Coronary artery (tissue), 2 donors: ENCODE measurements around the gene PDCD7.

Experiments
- DNase-seq: peaks from one replicate; pipeline ENCODE4 v3.0.0-alpha.2; 2017; ENCODE audit warnings: low spot score
- H3K27ac ChIP-seq, 2 donors: fragments of 200-600 bp; sonication (generic); one replicate each; pipeline ENCODE4 v1.5.1; 2016 to 2019
- H3K4me3 ChIP-seq: fragments of 200-600 bp; sonication (generic); 2 replicates; pipeline ENCODE4 v1.5.1; 2016; ENCODE audit warnings: mild to moderate bottlenecking, moderate library complexity
- CTCF ChIP-seq: fragments of 200-600 bp; sonication (generic); IDR thresholded peaks from one replicate; pipeline ENCODE4 v1.5.1; 2019; ENCODE audit warnings: antibody characterized with exemption

PDCD7 gene

GRCh38 chr15:65089206-65089824, 44.3 kb downstream of the PDCD7 start:
- TF ChIP-seq CTCF, result no peak
- H3K4me3 ChIP-seq, result no peak overlapping the region
- H3K27ac ChIP-seq, result peak overlapping the region; percentile 70 to 94
- no peak for DNase-seq

- H3K27ac ChIP-seq, result peak overlapping the region; percentile 70 to 94
Observed at GRCh38 chr15:65088643-65089021, 45.0 kb downstream of the PDCD7 start.

GRCh38 chr15:65087873-65088642, 45.5 kb downstream of the PDCD7 start:
- no peak overlapping the region for H3K4me3 ChIP-seq
- H3K27ac ChIP-seq, result peak overlapping the region; percentile 70 to 94
- peak; percentile 97 for DNase-seq
- TF ChIP-seq CTCF, result no peak

More at GRCh38 chr15:65088643-65089021, 45.0 kb downstream of the PDCD7 start:
- no peak for DNase-seq
- TF ChIP-seq CTCF, result no peak
- H3K4me3 ChIP-seq, result no peak overlapping the region

- Histone ChIP-seq H3K27ac (peak overlapping the region; percentile 70 to 94), H3K4me3 (no peak overlapping the region)
- DNase-seq, result no peak
- TF ChIP-seq CTCF, result no peak
Observed at GRCh38 chr15:65087411-65087810, 46.2 kb downstream of the PDCD7 start.

GRCh38 chr15:65086680-65087111, 46.9 kb downstream of the PDCD7 start:
- Histone ChIP-seq H3K27ac (peak overlapping the region; percentile 70 to 94), H3K4me3 (no peak overlapping the region)
- TF ChIP-seq CTCF, result no peak
- no peak for DNase-seq

- DNase-seq, result no peak
- no peak for TF ChIP-seq CTCF
- peak overlapping the region; percentile 70 to 94 for H3K27ac ChIP-seq
Observed at GRCh38 chr15:65085990-65086679, 47.5 kb downstream of the PDCD7 start.

More at GRCh38 chr15:65085990-65086679, 47.5 kb downstream of the PDCD7 start:
- peak overlapping the region; percentile 47 for H3K4me3 ChIP-seq
